NB4 (cell line): Measurements from ENCODE around the gene CREG1.

Source experiments
- CTCF ChIP-seq: IDR thresholded peaks from one replicate; pipeline ENCODE4 v1.5.1; 2012; ENCODE audit warnings: low read depth, low read length
- MAX ChIP-seq: IDR thresholded peaks from 2 replicates; pipeline ENCODE4 v1.6.1; 2011; ENCODE audit warnings: low read depth, low read length
- MYC ChIP-seq: IDR thresholded peaks from 2 replicates; pipeline ENCODE4 v1.6.1; 2011; ENCODE audit warnings: low read depth, low read length
- POLR2A ChIP-seq: IDR thresholded peaks from 2 replicates; pipeline ENCODE4 v1.6.1; 2011; ENCODE audit warnings: mild to moderate bottlenecking; ENCODE audit not compliant: insufficient read length; ENCODE audit errors: extremely low read depth

- no peak for TF ChIP-seq POLR2A
- peak; percentile 73 for TF ChIP-seq CTCF
- no peak for TF ChIP-seq MAX
- no peak for TF ChIP-seq MYC
Measured at GRCh38 chr1:167555971-167556714, 2.6 kb upstream of the CREG1 start.
